ENCODE results near the gene TMED3.

The TMED3 gene

GRCh38 chr15:79310985-79311900 lies at the start of gene TMED3:
Gene TMED3, plus strand, starts transcription at chr15:79311112. Its CDS starts 138 bp downstream, at chr15:79311250.
- DNase-seq: peak; percentile 60 to 70 (median 63)

GRCh38 chr15:79261836-79262235 lies 49.1 kb upstream of the TMED3 start:
- no peak for DNase-seq

GRCh38 chr15:79265167-79265566 lies 45.7 kb upstream of the TMED3 start:
- no peak for DNase-seq

GRCh38 chr15:79265987-79266579 lies 44.8 kb upstream of the TMED3 start:
- DNase-seq: no peak

GRCh38 chr15:79282371-79283251 lies 28.3 kb upstream of the TMED3 start, which contains the start of gene ANKRD34C:
Gene ANKRD34C, plus strand, starts transcription at chr15:79282722. Its CDS starts 10,563 bp downstream, at chr15:79293285.
- no peak for DNase-seq

- DNase-seq: peak in 2 of 4 experiments; percentile 7 to 8
Observed at GRCh38 chr15:79283252-79284048, 27.5 kb upstream of the TMED3 start.

GRCh38 chr15:79290642-79291275 lies 20.2 kb upstream of the TMED3 start:
- DNase-seq: no peak

- no peak for DNase-seq
Observed at GRCh38 chr15:79292011-79292410, 18.9 kb upstream of the TMED3 start.

- no peak for DNase-seq
Observed at GRCh38 chr15:79294075-79294474, 16.8 kb upstream of the TMED3 start.

- no peak for DNase-seq
Observed at GRCh38 chr15:79296583-79296982, 14.3 kb upstream of the TMED3 start.

- no peak for DNase-seq
Observed at GRCh38 chr15:79299126-79299840, 11.6 kb upstream of the TMED3 start.

GRCh38 chr15:79299841-79300235 lies 11.1 kb upstream of the TMED3 start:
- no peak for DNase-seq

GRCh38 chr15:79307251-79307650 lies 3.7 kb upstream of the TMED3 start:
- DNase-seq: no peak

GRCh38 chr15:79308874-79309273 lies 2.0 kb upstream of the TMED3 start:
- no peak for DNase-seq

- DNase-seq: no peak
Observed at GRCh38 chr15:79310612-79310984, 314 bp upstream of the TMED3 start.

GRCh38 chr15:79311901-79312553 lies 1.1 kb downstream of the TMED3 start:
- DNase-seq: no peak

- no peak for DNase-seq
Observed at GRCh38 chr15:79314186-79314585, 3.3 kb downstream of the TMED3 start.

GRCh38 chr15:79314811-79315210 lies 3.9 kb downstream of the TMED3 start:
- no peak for DNase-seq

GRCh38 chr15:79315623-79316328 lies 4.9 kb downstream of the TMED3 start:
- no peak for DNase-seq

GRCh38 chr15:79316864-79317263 lies 6.0 kb downstream of the TMED3 start:
- DNase-seq: no peak

Data from activated CD4-positive, CD25-positive, alpha-beta regulatory T cell (primary cell).